Stomach (tissue), 4 donors: ENCODE data around the gene WDR7.

Experiments used
- CTCF ChIP-seq, 7 experiments: fragments of 450-650 bp in 4 of 7; fragments of 200-600 bp in 3 of 7; sonication (generic) in 3 of 7; IDR thresholded peaks; one replicate each; pipeline ENCODE4 v1.5.1; 2016 to 2019; ENCODE audit warnings: antibody characterized with exemption in 7 of 7, control low read depth in 2 of 7, mild to moderate bottlenecking in 1 of 7
- EP300 ChIP-seq: sonication (generic); formaldehyde crosslinking; IDR thresholded peaks from one replicate; pipeline ENCODE4 v1.6.1; 2017; ENCODE audit warnings: antibody characterized with exemption
- POLR2A ChIP-seq, 4 donors: fragments of 450-650 bp; IDR thresholded peaks; one replicate each; pipeline ENCODE4 v1.6.1; 2016; ENCODE audit warnings: antibody characterized with exemption in 4 of 4, control low read depth in 2 of 4, mild to moderate bottlenecking in 1 of 4, moderate library complexity in 1 of 4
- POLR2AphosphoS5 ChIP-seq, 3 donors: sonication (generic); formaldehyde crosslinking; IDR thresholded peaks; one replicate each; pipeline ENCODE4 v1.6.1; 2016; ENCODE audit warnings: antibody characterized with exemption in 3 of 3

- TF ChIP-seq CTCF (IDR thresholded peaks at IDR 0.05) (no peak), EP300 (no peak), POLR2A (IDR thresholded peaks at IDR 0.05) (no peak), POLR2AphosphoS5 (IDR thresholded peaks at IDR 0.05) (no peak)
Observed at GRCh38 chr18:56921896-56922480, 270.8 kb downstream of the WDR7 start.
